K562 (cell line): ENCODE measurements around the gene VPS33A. TPM values are rescaled to one million over a fixed set of nuclear protein-coding genes. Genes with fewer than 3 reads are reported as not detected.

Experiments
- CREB3 ChIP-seq: fragments of 450-650 bp; conservative IDR thresholded peaks from 2 replicates; pipeline ENCODE4 v1.6.1; 2016; ENCODE audit warnings: missing genetic modification characterization, low read depth, mild to moderate bottlenecking, missing compliant biosample characterization, moderate library complexity
- CREBBP ChIP-seq: IDR thresholded peaks from one replicate; pipeline ENCODE4 v1.6.1; 2012; ENCODE audit warnings: low read depth, mild to moderate bottlenecking, control low read depth, inconsistent platforms, low read length
- E2F4 ChIP-seq: sonication (generic); formaldehyde crosslinking; IDR thresholded peaks from 2 replicates; pipeline ENCODE4 v1.8.0; 2022; ENCODE audit warnings: mild to moderate bottlenecking, low read depth, missing genetic modification reagents
- HNRNPH1 ChIP-seq: fragments of 200-400 bp; formaldehyde crosslinking; optimal IDR thresholded peaks from 2 replicates; pipeline ENCODE3; 2017; ENCODE audit warnings: low read depth, mild to moderate bottlenecking, low read length, moderate library complexity
- HNRNPLL ChIP-seq: fragments of 200-400 bp; formaldehyde crosslinking; IDR thresholded peaks from 2 replicates; pipeline ENCODE4 v1.6.1; 2017; ENCODE audit warnings: low read length, low read depth, mild to moderate bottlenecking; ENCODE audit not compliant: poor library complexity, severe bottlenecking
- KAT8 ChIP-seq: fragments of 450-650 bp; IDR thresholded peaks from 2 replicates; pipeline ENCODE4 v1.6.1; 2016; ENCODE audit warnings: low read depth, mild to moderate bottlenecking
- MLX ChIP-seq, 2 experiments: fragments of 450-650 bp in 1 of 2; sonication (generic) in 1 of 2; formaldehyde crosslinking; conservative IDR thresholded peaks; 2 replicates each; pipeline versions ENCODE4 v1.4.0 to v1.8.1; 2020 to 2022; ENCODE audit warnings: mild to moderate bottlenecking in 1 of 2, missing genetic modification reagents in 1 of 2
- MYBL2 ChIP-seq, 2 experiments: fragments of 450-650 bp in 1 of 2; sonication (generic) in 1 of 2; formaldehyde crosslinking in 1 of 2; IDR thresholded peaks; 2 replicates each; pipeline versions ENCODE4 v1.6.1 to v1.8.1; 2017 to 2022; ENCODE audit warnings: borderline replicate concordance in 1 of 2, inconsistent platforms in 1 of 2, low read depth in 1 of 2, mild to moderate bottlenecking in 1 of 2, missing genetic modification reagents in 1 of 2, moderate library complexity in 1 of 2
- PHTF2 ChIP-seq: fragments of 250-450 bp; sonication (Bioruptor Pico); IDR thresholded peaks from 2 replicates; pipeline ENCODE4 v1.5.0; 2021; ENCODE audit warnings: mild to moderate bottlenecking
- POLR2A ChIP-seq: fragments of 450-650 bp; conservative IDR thresholded peaks from 2 replicates; pipeline ENCODE4 v1.6.1; 2016
- POLR2AphosphoS5 ChIP-seq: IDR thresholded peaks from 2 replicates; pipeline ENCODE4 v1.6.1; 2011; ENCODE audit warnings: mild to moderate bottlenecking, low read depth, low read length, moderate library complexity; ENCODE audit not compliant: control insufficient read depth, insufficient read depth
- SMARCA4 ChIP-seq: fragments of 450-650 bp; IDR thresholded peaks from 2 replicates; pipeline ENCODE4 v1.6.1; 2016
- STAG1 ChIP-seq: sonication (generic); formaldehyde crosslinking; IDR thresholded peaks from 2 replicates; pipeline ENCODE4 v1.5.0; 2020; ENCODE audit warnings: missing genetic modification reagents, borderline replicate concordance
- THRB ChIP-seq: fragments of 450-650 bp; formaldehyde crosslinking; conservative IDR thresholded peaks from 2 replicates; pipeline ENCODE4 v1.4.0; 2022; ENCODE audit warnings: mild to moderate bottlenecking, missing genetic modification characterization
- ZFP36 ChIP-seq: fragments of 150-350 bp; IDR thresholded peaks from 2 replicates; pipeline ENCODE4 v1.6.1; 2018; ENCODE audit warnings: low read length, low read depth; ENCODE audit not compliant: partially characterized antibody
- ZNF277 ChIP-seq: fragments of 250-450 bp; sonication (Bioruptor Pico); IDR thresholded peaks from 2 replicates; pipeline ENCODE4 v1.8.0; 2022; ENCODE audit warnings: inconsistent platforms, mild to moderate bottlenecking, moderate library complexity, borderline replicate concordance
- ZNF324 ChIP-seq: fragments of 250-450 bp; sonication (Bioruptor Pico); IDR thresholded peaks from 2 replicates; pipeline ENCODE4 v1.4.0; 2020; ENCODE audit warnings: mild to moderate bottlenecking
- ZNF583 ChIP-seq: fragments of 250-450 bp; sonication (Bioruptor Pico); IDR thresholded peaks from 2 replicates; pipeline ENCODE4 v1.4.0; 2020
- polyA plus RNA-seq, 8 experiments: library from polyadenylated mRNA; depleted of rRNA in 4 of 8; stranded (reverse) in 5 of 8; unstranded in 3 of 8; fragments of >200 nt; fragmentation: Nextera tagmentation in 2 of 8; fragmentation: Illumina TruSeq in 1 of 8; extraction: Ambion mirVana in 2 of 8; extraction: Trizol in 1 of 8; gene quantifications; 2 replicates each; pipeline versions ENCODE4 v1.2.1 to v1.2.3, GENCODE V29; 2011 to 2014; ENCODE audit warnings: inconsistent platforms in 1 of 8, missing spikeins in 1 of 8
- total RNA-seq, 7 experiments: library from RNA; depleted of rRNA in 6 of 7; stranded (reverse); fragments of >200 nt in 6 of 7; fragmentation: Illumina TruSeq in 2 of 7; extraction: Trizol in 2 of 7; gene quantifications; 2 replicates each; pipeline versions ENCODE4 v1.2.1 to v1.2.3, GENCODE V29; 2011 to 2021; ENCODE audit warnings: low replicate concordance in 1 of 7

The VPS33A gene
- total and polyA plus RNA-seq, 9 of the 15 experiments (the other 6 are each of a cell fraction or from before 2014, with no cell fraction given) = 10.6 to 34.3 (median 25.3) TPM

GRCh38 chr12:122266230-122266901 is at the start of gene VPS33A (continued):
- TF ChIP-seq E2F4 (CRISPR knock-in tag) (no peak), ZFP36 (no peak), CREB3 (peak; percentile 17; the same call in 1 of the 2 replicates), HNRNPLL (peak; percentile 51), POLR2A (peak; percentile 89), THRB (CRISPR knock-in tag) (0 out of 2 replicates have a peak, but pooled peaks have one; percentile 44), KAT8 (peak; percentile 52; the same call in 1 of the 2 replicates), MLX (CRISPR knock-in tag; conservative IDR thresholded peaks at IDR 0.05) (0 out of 4 replicates have a peak, but pooled peaks of 1 of the 2 experiments have one; percentile 61), MYBL2 (IDR thresholded peaks at IDR 0.05; ENCODE audit: low read depth) (no peak), MYBL2 (CRISPR knock-in tag; IDR thresholded peaks at IDR 0.05; ENCODE audit: borderline replicate concordance) (no peak), ZNF583 (CRISPR knock-in tag) (no peak), ZNF277 (no peak), SMARCA4 (no peak), HNRNPH1 (no peak), PHTF2 (CRISPR knock-in tag) (no peak), ZNF324 (CRISPR knock-in tag) (no peak), POLR2AphosphoS5 (peak; percentile 79), CREBBP (no peak), STAG1 (CRISPR knock-in tag) (no peak; the same call in 1 of the 2 replicates)
